PFSK-1 (cell line): Measurements from ENCODE around the gene MTO1.

Experiments used
- FOXP2 ChIP-seq: optimal IDR thresholded peaks from 2 replicates; pipeline ENCODE3; 2011; ENCODE audit warnings: borderline replicate concordance, control low read depth, inconsistent platforms; ENCODE audit not compliant: insufficient read depth; ENCODE audit errors: extremely low read length, extremely low read depth
- POLR2AphosphoS5 ChIP-seq: IDR thresholded peaks from 2 replicates; pipeline ENCODE4 v1.6.1; 2012; ENCODE audit warnings: low read depth, mild to moderate bottlenecking, control low read depth, low read length, moderate library complexity
- SIN3A ChIP-seq: IDR thresholded peaks from 2 replicates; pipeline ENCODE4 v1.6.1; 2012; ENCODE audit warnings: mild to moderate bottlenecking, low read length, moderate library complexity, borderline replicate concordance; ENCODE audit not compliant: insufficient read depth
- TAF1 ChIP-seq: IDR thresholded peaks from 2 replicates; pipeline ENCODE4 v1.6.1; 2012; ENCODE audit warnings: low read length, control low read depth, borderline replicate concordance; ENCODE audit not compliant: insufficient read depth
- TF ChIP-seq, protein P1 (sequence below), 2 experiments: IDR thresholded peaks; 2 replicates each; pipeline versions ENCODE4 v1.6.1 to v1.8.0; 2011 to 2012; ENCODE audit warnings: low read depth in 2 of 2, low read length in 2 of 2, control low read depth in 1 of 2, inconsistent platforms in 1 of 2, mild to moderate bottlenecking in 1 of 2, moderate library complexity in 1 of 2; ENCODE audit not compliant: insufficient read depth in 1 of 2

MTO1 gene

GRCh38 chr6:73556836-73557235 is 95.3 kb downstream of the MTO1 start:
- TF ChIP-seq, protein P1, sequence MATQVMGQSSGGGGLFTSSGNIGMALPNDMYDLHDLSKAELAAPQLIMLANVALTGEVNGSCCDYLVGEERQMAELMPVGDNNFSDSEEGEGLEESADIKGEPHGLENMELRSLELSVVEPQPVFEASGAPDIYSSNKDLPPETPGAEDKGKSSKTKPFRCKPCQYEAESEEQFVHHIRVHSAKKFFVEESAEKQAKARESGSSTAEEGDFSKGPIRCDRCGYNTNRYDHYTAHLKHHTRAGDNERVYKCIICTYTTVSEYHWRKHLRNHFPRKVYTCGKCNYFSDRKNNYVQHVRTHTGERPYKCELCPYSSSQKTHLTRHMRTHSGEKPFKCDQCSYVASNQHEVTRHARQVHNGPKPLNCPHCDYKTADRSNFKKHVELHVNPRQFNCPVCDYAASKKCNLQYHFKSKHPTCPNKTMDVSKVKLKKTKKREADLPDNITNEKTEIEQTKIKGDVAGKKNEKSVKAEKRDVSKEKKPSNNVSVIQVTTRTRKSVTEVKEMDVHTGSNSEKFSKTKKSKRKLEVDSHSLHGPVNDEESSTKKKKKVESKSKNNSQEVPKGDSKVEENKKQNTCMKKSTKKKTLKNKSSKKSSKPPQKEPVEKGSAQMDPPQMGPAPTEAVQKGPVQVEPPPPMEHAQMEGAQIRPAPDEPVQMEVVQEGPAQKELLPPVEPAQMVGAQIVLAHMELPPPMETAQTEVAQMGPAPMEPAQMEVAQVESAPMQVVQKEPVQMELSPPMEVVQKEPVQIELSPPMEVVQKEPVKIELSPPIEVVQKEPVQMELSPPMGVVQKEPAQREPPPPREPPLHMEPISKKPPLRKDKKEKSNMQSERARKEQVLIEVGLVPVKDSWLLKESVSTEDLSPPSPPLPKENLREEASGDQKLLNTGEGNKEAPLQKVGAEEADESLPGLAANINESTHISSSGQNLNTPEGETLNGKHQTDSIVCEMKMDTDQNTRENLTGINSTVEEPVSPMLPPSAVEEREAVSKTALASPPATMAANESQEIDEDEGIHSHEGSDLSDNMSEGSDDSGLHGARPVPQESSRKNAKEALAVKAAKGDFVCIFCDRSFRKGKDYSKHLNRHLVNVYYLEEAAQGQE (IDR thresholded peaks at IDR 0.05; ENCODE audit: insufficient read depth in 1 of 2, low read depth in 2 of 2, low read length in 2 of 2), result no peak
- TF ChIP-seq POLR2AphosphoS5 (no peak), TAF1 (no peak), FOXP2 (no peak), SIN3A (no peak)
